HepG2 (cell line): Measurements from ENCODE around the gene BCL2L11. TPM values are rescaled to one million over a fixed set of nuclear protein-coding genes. Genes with fewer than 3 reads are reported as not detected.

Experiments
- BCLAF1 ChIP-seq: fragments of 450-650 bp; IDR thresholded peaks from 2 replicates; pipeline ENCODE4 v1.6.1; 2017; ENCODE audit warnings: mild to moderate bottlenecking
- CHCHD3 ChIP-seq: sonication (generic); formaldehyde crosslinking; IDR thresholded peaks from 2 replicates; pipeline ENCODE4 v1.8.0; 2022; ENCODE audit warnings: mild to moderate bottlenecking, missing genetic modification reagents, moderate library complexity
- IRF2 ChIP-seq: IDR thresholded peaks from 2 replicates; pipeline ENCODE4 v1.6.1; 2018; ENCODE audit warnings: missing genetic modification reagents, missing compliant biosample characterization
- MLLT10 ChIP-seq: sonication (generic); formaldehyde crosslinking; IDR thresholded peaks from 2 replicates; pipeline ENCODE4 v1.4.0; 2020; ENCODE audit warnings: missing genetic modification reagents
- PRPF4 ChIP-seq: fragments of 200-400 bp; formaldehyde crosslinking; IDR thresholded peaks from 2 replicates; pipeline ENCODE4 v1.6.1; 2016; ENCODE audit warnings: low read length, low read depth; ENCODE audit not compliant: poor library complexity, severe bottlenecking
- REPIN1 ChIP-seq: sonication (generic); formaldehyde crosslinking; IDR thresholded peaks from 2 replicates; pipeline ENCODE4 v1.8.0; 2022; ENCODE audit warnings: missing genetic modification reagents, low read depth, mild to moderate bottlenecking, borderline replicate concordance
- ZHX2 ChIP-seq, 2 experiments: sonication (generic) in 1 of 2; formaldehyde crosslinking in 1 of 2; IDR thresholded peaks; 2 replicates each; pipeline versions ENCODE4 v1.6.1 to v1.9.0; 2014 to 2022; ENCODE audit warnings: antibody characterized with exemption in 1 of 2, borderline replicate concordance in 1 of 2, inconsistent platforms in 1 of 2, low read depth in 1 of 2, missing genetic modification reagents in 1 of 2
- ZNF207 ChIP-seq: fragments of 450-650 bp; IDR thresholded peaks from 2 replicates; pipeline ENCODE4 v1.6.1; 2016; ENCODE audit warnings: antibody characterized with exemption, borderline replicate concordance
- ZNF431 ChIP-seq: sonication (generic); formaldehyde crosslinking; IDR thresholded peaks from 2 replicates; pipeline ENCODE4 v1.9.0; 2022; ENCODE audit warnings: missing genetic modification reagents, low read depth, mild to moderate bottlenecking, borderline replicate concordance
- ZNF549 ChIP-seq: sonication (generic); formaldehyde crosslinking; IDR thresholded peaks from 2 replicates; pipeline ENCODE4 v1.5.0; 2020; ENCODE audit warnings: missing genetic modification reagents
- ZNF629 ChIP-seq: sonication (generic); formaldehyde crosslinking; conservative IDR thresholded peaks from 2 replicates; pipeline ENCODE4 v1.5.0; 2020; ENCODE audit warnings: missing genetic modification reagents
- ZNF678 ChIP-seq: sonication (generic); formaldehyde crosslinking; IDR thresholded peaks from 2 replicates; pipeline ENCODE4 v1.4.0; 2020; ENCODE audit warnings: mild to moderate bottlenecking, missing genetic modification reagents
- polyA plus RNA-seq, 8 experiments: library from polyadenylated mRNA; depleted of rRNA in 3 of 8; stranded (reverse) in 7 of 8; unstranded in 1 of 8; fragments of >200 nt; fragmentation: Illumina TruSeq in 4 of 8; extraction: Trizol in 4 of 8; gene quantifications; 2 replicates each; pipeline versions ENCODE4 v1.2.1 to v1.2.3, GENCODE V29; 2011 to 2016; ENCODE audit warnings: low read depth in 4 of 8, missing spikeins in 1 of 8, mixed read lengths in 1 of 8; ENCODE audit not compliant: insufficient read depth in 1 of 8
- total RNA-seq, 5 experiments: library from RNA; depleted of rRNA; stranded (reverse); fragments of >200 nt; fragmentation: Illumina TruSeq; extraction: Trizol; gene quantifications; 2 replicates each; pipeline ENCODE4 v1.2.3, GENCODE V29; 2016; ENCODE audit warnings: low read depth in 1 of 5
- TF ChIP-seq, protein P1 (sequence below): sonication (generic); formaldehyde crosslinking; IDR thresholded peaks from 2 replicates; pipeline ENCODE4 v1.4.0; 2020; ENCODE audit warnings: missing genetic modification reagents
- TF ChIP-seq, protein P2 (sequence below): IDR thresholded peaks from 2 replicates; pipeline ENCODE4 v1.4.0; 2020; ENCODE audit warnings: mild to moderate bottlenecking, missing genetic modification reagents

BCL2L11 gene
- total and polyA plus RNA-seq, 2 of the 13 experiments (the other 11 are each of a cell fraction or from before 2014, with no cell fraction given): 6.1 to 9.7 TPM

DNA sequence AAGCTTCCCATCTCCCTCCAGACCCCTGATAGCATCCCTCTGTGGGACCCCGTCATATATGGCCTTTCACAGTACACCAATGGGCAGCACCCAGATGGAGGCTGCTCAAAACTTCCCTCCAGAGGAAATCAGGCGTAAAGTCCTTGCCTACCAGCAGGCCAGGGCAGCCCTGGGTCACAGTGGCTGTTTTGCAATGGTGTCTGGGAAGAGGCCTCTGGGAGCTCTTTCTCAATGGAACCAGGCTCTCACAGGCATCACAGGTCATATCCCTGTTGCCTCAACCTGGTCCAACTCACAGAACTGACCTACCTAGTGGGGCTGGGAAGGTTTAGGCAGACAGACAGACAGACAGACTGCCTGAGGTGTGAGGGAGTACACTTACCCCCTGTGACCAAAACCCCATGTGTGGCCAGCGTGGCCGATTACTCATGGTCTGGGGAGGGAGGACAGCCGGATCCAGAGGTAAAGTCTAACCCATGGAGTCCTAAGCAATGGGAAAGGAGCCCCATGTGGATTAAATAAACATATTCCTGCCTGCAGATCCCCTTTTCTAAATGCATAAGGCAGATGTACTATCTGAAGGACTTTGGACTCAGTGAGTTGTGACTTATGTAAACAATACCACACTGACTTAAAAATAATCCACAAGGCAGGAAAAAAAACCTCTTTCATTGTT, 58.2 kb downstream of the BCL2L11 start (continued):
- no peak for TF ChIP-seq PRPF4
- peak; percentile 42; the same call in 1 of the 2 replicates for TF ChIP-seq REPIN1
- no peak for TF ChIP-seq BCLAF1
- TF ChIP-seq ZHX2 (IDR thresholded peaks at IDR 0.05; ENCODE audit: low read depth): no peak
- TF ChIP-seq ZHX2 (CRISPR knock-in tag; IDR thresholded peaks at IDR 0.05; ENCODE audit: borderline replicate concordance): no peak
- TF ChIP-seq ZNF549: no peak
- TF ChIP-seq, protein P1, sequence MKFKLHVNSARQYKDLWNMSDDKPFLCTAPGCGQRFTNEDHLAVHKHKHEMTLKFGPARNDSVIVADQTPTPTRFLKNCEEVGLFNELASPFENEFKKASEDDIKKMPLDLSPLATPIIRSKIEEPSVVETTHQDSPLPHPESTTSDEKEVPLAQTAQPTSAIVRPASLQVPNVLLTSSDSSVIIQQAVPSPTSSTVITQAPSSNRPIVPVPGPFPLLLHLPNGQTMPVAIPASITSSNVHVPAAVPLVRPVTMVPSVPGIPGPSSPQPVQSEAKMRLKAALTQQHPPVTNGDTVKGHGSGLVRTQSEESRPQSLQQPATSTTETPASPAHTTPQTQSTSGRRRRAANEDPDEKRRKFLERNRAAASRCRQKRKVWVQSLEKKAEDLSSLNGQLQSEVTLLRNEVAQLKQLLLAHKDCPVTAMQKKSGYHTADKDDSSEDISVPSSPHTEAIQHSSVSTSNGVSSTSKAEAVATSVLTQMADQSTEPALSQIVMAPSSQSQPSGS (CRISPR knock-in tag): no peak; the same call in none of the 2 replicates
- 0 out of 2 replicates have a peak, but pooled peaks have one; percentile 24 for TF ChIP-seq ZNF629 (CRISPR knock-in tag)
- 0 out of 2 replicates have a peak, but pooled peaks have one; percentile 35 for TF ChIP-seq IRF2
- TF ChIP-seq, protein P2, sequence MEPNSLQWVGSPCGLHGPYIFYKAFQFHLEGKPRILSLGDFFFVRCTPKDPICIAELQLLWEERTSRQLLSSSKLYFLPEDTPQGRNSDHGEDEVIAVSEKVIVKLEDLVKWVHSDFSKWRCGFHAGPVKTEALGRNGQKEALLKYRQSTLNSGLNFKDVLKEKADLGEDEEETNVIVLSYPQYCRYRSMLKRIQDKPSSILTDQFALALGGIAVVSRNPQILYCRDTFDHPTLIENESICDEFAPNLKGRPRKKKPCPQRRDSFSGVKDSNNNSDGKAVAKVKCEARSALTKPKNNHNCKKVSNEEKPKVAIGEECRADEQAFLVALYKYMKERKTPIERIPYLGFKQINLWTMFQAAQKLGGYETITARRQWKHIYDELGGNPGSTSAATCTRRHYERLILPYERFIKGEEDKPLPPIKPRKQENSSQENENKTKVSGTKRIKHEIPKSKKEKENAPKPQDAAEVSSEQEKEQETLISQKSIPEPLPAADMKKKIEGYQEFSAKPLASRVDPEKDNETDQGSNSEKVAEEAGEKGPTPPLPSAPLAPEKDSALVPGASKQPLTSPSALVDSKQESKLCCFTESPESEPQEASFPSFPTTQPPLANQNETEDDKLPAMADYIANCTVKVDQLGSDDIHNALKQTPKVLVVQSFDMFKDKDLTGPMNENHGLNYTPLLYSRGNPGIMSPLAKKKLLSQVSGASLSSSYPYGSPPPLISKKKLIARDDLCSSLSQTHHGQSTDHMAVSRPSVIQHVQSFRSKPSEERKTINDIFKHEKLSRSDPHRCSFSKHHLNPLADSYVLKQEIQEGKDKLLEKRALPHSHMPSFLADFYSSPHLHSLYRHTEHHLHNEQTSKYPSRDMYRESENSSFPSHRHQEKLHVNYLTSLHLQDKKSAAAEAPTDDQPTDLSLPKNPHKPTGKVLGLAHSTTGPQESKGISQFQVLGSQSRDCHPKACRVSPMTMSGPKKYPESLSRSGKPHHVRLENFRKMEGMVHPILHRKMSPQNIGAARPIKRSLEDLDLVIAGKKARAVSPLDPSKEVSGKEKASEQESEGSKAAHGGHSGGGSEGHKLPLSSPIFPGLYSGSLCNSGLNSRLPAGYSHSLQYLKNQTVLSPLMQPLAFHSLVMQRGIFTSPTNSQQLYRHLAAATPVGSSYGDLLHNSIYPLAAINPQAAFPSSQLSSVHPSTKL (CRISPR knock-in tag): peak; percentile 64
- TF ChIP-seq CHCHD3 (CRISPR knock-in tag): no peak
- TF ChIP-seq ZNF678 (CRISPR knock-in tag): no peak
- no peak for TF ChIP-seq MLLT10 (CRISPR knock-in tag)
- no peak for TF ChIP-seq ZNF207
- no peak for TF ChIP-seq ZNF431 (CRISPR knock-in tag)
